OCI-LY3 (cell line): Measurements from ENCODE around the gene MAMDC4.

Source experiments
- H2AFZ ChIP-seq: fragments of 200-600, 300-600 bp; shearing (Covaris generic); 2 replicates; pipeline ENCODE4 v1.6.0; 2014; ENCODE audit warnings: antibody characterized with exemption, low read depth, low read length
- H3K27ac ChIP-seq: fragments of 200-600, 300-600 bp; sonication (generic); 2 replicates; pipeline ENCODE4 v1.5.1; 2014; ENCODE audit warnings: mild to moderate bottlenecking, low read length, moderate library complexity, mixed read lengths
- H3K27me3 ChIP-seq: fragments of 200-600, 300-600 bp; sonication (generic); 2 replicates; pipeline ENCODE4 v1.6.1; 2014; ENCODE audit warnings: low read depth, low read length, mixed read lengths
- H3K36me3 ChIP-seq: fragments of 200-600, 300-600 bp; sonication (generic); replicated peaks from 2 replicates; pipeline ENCODE3; 2014; ENCODE audit warnings: low read depth, low read length, mixed read lengths
- H3K4me1 ChIP-seq: fragments of 300-600, 200-600 bp; sonication (generic); 2 replicates; pipeline ENCODE4 v1.6.1; 2014; ENCODE audit warnings: low read length, mixed read lengths
- H3K4me2 ChIP-seq: fragments of 200-600, 300-600 bp; sonication (generic); 2 replicates; pipeline ENCODE4 v1.6.1; 2014; ENCODE audit warnings: low read length, mixed read lengths
- H3K4me3 ChIP-seq: fragments of 300-600, 200-600 bp; sonication (generic); 2 replicates; pipeline ENCODE4 v1.5.1; 2014; ENCODE audit warnings: antibody characterized with exemption, mild to moderate bottlenecking, low read length, moderate library complexity
- H3K79me2 ChIP-seq: fragments of 300-600, 200-600 bp; shearing (Covaris generic); 2 replicates; pipeline ENCODE4 v1.6.1; 2014; ENCODE audit warnings: mild to moderate bottlenecking, low read length, mixed read lengths
- H3K9ac ChIP-seq: fragments of 300-600, 200-600 bp; shearing (Covaris generic); 2 replicates; pipeline ENCODE4 v1.6.0; 2014; ENCODE audit warnings: mild to moderate bottlenecking, low read length, moderate library complexity
- H3K9me3 ChIP-seq: fragments of 200-600, 300-600 bp; shearing (Covaris generic); 2 replicates; pipeline ENCODE4 v1.6.1; 2014; ENCODE audit warnings: low read length, mixed read lengths; ENCODE audit not compliant: insufficient read depth
- H4K20me1 ChIP-seq: fragments of 200-600, 300-600 bp; sonication (generic); 2 replicates; pipeline ENCODE4 v1.6.1; 2016; ENCODE audit warnings: low read length, mixed read lengths; ENCODE audit not compliant: insufficient read depth
- CTCF ChIP-seq: fragments of 200-600, 300-600 bp; sonication (generic); IDR thresholded peaks from 2 replicates; pipeline ENCODE4 v1.5.1; 2014; ENCODE audit warnings: antibody characterized with exemption, low read length, low read depth
- EZH2phosphoT487 ChIP-seq: fragments of 200-600 bp; shearing (Covaris generic); IDR thresholded peaks from 2 replicates; pipeline ENCODE4 v1.6.1; 2018; ENCODE audit warnings: antibody characterized with exemption, mixed run types, low read depth

The MAMDC4 gene

DNA sequence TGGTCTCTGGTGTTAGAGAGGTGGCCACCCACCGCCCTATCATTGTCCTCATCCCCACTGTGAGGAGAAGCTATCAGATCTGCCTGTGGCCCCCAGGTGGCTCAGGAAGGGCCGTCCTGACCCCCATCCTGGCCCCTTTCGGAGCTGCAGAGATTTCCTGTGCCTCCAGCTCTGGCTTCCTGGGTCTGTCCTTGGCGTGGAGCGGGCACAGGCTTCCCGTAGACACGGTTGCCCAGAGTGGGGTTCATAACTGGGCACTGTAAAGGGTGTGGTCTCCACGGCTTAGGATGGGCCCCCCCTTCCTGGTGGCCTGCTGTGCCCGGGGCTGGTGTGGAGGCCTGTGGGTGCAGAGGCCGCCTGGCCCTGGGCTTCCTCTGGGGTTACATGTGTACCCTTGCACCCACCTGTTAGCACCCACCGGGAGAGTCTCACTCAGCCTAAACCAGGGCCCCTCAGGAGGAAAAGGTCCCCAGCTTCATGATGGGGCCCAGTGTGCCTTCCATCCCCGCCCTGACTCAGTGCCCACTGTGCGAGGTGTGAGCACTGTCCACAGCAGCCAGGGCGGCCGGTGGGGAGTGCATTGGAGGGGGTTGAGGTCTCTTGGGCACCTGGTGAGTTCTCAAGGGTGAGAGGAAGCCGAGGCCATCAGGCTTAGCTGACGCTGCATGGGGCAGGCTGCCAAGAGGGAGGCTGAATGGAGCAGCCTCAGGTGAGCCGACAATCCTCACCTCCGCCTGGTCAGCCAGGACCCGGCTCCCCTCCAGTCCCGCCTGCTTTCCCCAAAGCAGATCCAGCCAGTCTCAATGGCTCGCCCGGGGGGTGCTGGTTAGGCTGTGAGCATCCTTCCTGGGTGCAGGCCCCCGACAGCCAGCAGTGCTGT lies 25.2 kb upstream of the MAMDC4 start:
- H3K9me3 ChIP-seq, result no peaks in the 10 kb centered on the region
- TF ChIP-seq EZH2phosphoT487 (no peak), CTCF (no peak)
- no peak overlapping the region for H3K4me3 ChIP-seq
- no peak overlapping the region for H3K4me2 ChIP-seq
- H3K36me3 ChIP-seq, result peaks cover 36% of the 10 kb centered on the region
- H2AFZ ChIP-seq, result no peak overlapping the region
- H3K79me2 ChIP-seq, result peaks cover 5% of the 10 kb centered on the region
- H3K9ac ChIP-seq, result no peak overlapping the region
- no peaks in the 10 kb centered on the region for H3K4me1 ChIP-seq
- no peaks in the 10 kb centered on the region for H3K27me3 ChIP-seq
- no peak overlapping the region for H3K27ac ChIP-seq
- H4K20me1 ChIP-seq, result 0 out of 2 replicates have a peak, but pooled peaks cover 2% of the 10 kb centered on the region

- no peaks in the 10 kb centered on the region for H3K27me3 ChIP-seq
Measured at GRCh38 chr9:136827794-136828473, 24.2 kb upstream of the MAMDC4 start.

DNA sequence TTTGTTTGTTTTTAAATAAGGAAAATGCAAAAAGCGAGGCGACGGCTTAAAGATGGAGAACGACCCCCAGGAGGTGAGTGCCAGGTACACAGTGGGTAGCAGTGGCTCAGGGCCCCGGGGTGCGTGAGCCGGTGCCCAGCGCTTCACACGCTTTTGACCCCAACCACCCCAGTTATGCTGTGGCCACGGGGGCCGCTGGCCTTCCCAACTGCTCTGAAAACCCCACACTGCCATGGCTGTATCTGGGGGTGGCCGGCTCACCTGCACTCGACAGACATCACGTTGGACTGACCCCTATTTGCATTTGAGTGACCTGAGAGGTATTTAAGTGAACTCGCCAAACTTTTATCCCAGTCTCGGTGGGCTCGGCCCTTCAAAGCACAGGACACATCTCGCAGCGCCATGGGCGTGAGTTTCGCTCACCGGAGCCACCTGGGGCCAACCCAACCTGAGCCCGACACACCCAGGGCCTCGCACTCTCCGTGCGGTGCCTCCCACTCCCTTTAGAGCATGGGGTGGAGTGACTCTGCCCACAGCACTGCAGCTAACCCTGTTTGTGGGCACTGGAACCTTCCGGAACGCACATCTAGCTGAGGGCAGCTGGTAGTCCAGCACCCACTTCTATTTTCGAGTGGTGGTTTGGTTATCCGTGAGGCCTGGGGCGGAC lies 23.5 kb upstream of the MAMDC4 start:
- H3K36me3 ChIP-seq, result peaks cover 36% of the 10 kb centered on the region
- no peak overlapping the region for H2AFZ ChIP-seq
- H3K4me2 ChIP-seq, result no peak overlapping the region
- no peaks in the 10 kb centered on the region for H3K79me2 ChIP-seq
- H3K27ac ChIP-seq, result no peak overlapping the region
- TF ChIP-seq CTCF, result no peak
- no peak for TF ChIP-seq EZH2phosphoT487
- H3K27me3 ChIP-seq, result no peaks in the 10 kb centered on the region
- no peaks in the 10 kb centered on the region for H3K9me3 ChIP-seq
- H3K4me1 ChIP-seq, result no peaks in the 10 kb centered on the region
- no peaks in the 10 kb centered on the region for H4K20me1 ChIP-seq
- H3K9ac ChIP-seq, result no peak overlapping the region
- H3K4me3 ChIP-seq, result no peak overlapping the region

More at GRCh38 chr9:136827794-136828473, 24.2 kb upstream of the MAMDC4 start:
- H3K27ac ChIP-seq, result no peak overlapping the region
- H3K9ac ChIP-seq, result no peak overlapping the region
- no peaks in the 10 kb centered on the region for H3K79me2 ChIP-seq
- no peak overlapping the region for H2AFZ ChIP-seq
- H3K36me3 ChIP-seq, result peaks cover 41% of the 10 kb centered on the region
- H4K20me1 ChIP-seq, result no peaks in the 10 kb centered on the region
- no peaks in the 10 kb centered on the region for H3K4me1 ChIP-seq
- H3K4me2 ChIP-seq, result no peak overlapping the region
- H3K4me3 ChIP-seq, result no peak overlapping the region
- H3K9me3 ChIP-seq, result no peaks in the 10 kb centered on the region
- TF ChIP-seq EZH2phosphoT487, result no peak
- TF ChIP-seq CTCF, result no peak

- H3K36me3 ChIP-seq, result peaks cover 32% of the 10 kb centered on the region
- no peak overlapping the region for H3K9ac ChIP-seq
- H3K9me3 ChIP-seq, result no peaks in the 10 kb centered on the region
Measured at GRCh38 chr9:136829412-136829811, 22.7 kb upstream of the MAMDC4 start.

More at GRCh38 chr9:136829412-136829811, 22.7 kb upstream of the MAMDC4 start:
- Histone ChIP-seq H3K27ac (no peak overlapping the region), H2AFZ (no peak overlapping the region), H4K20me1 (no peaks in the 10 kb centered on the region), H3K27me3 (no peaks in the 10 kb centered on the region), H3K79me2 (no peaks in the 10 kb centered on the region), H3K4me1 (no peaks in the 10 kb centered on the region), H3K4me3 (no peak overlapping the region), H3K4me2 (no peak overlapping the region)
- TF ChIP-seq EZH2phosphoT487 (no peak), CTCF (no peak)
